ENCODE results near the gene TMEM183A. TPM values are rescaled to one million over a fixed set of nuclear protein-coding genes. Genes with fewer than 3 reads are reported as not detected.

TMEM183A gene
- total RNA-seq, 1 donor from 2014 or later = 76.5 TPM

GRCh38 chr1:203028784-203029553 is 21.8 kb downstream of the TMEM183A start:
- TF ChIP-seq CTCF (conservative IDR thresholded peaks at IDR 0.05) = no peak
- peak overlapping the region; percentile 65 for H3K4me3 Mint-ChIP-seq
- DNase-seq (ENCODE audit: low read depth, low spot score) = no peak

GRCh38 chr1:203031467-203031866 is 24.3 kb downstream of the TMEM183A start:
- TF ChIP-seq CTCF (conservative IDR thresholded peaks at IDR 0.05) = peak; percentile 45
- no peak overlapping the region for H3K4me3 Mint-ChIP-seq
- no peaks in the 10 kb centered on the region for H3K4me1 Mint-ChIP-seq

More at GRCh38 chr1:203028784-203029553, 21.8 kb downstream of the TMEM183A start:
- H3K4me1 Mint-ChIP-seq = peaks cover 6% of the 10 kb centered on the region
- H3K27me3 Mint-ChIP-seq (ENCODE audit: low read depth) = peaks cover 42% of the 10 kb centered on the region
- H3K36me3 Mint-ChIP-seq (ENCODE audit: low read depth) = peaks cover 16% of the 10 kb centered on the region
- peaks cover 5% of the 10 kb centered on the region for H3K9me3 Mint-ChIP-seq
- no peak overlapping the region for H3K27ac Mint-ChIP-seq (ENCODE audit: unreplicated experiment)

GRCh38 chr1:203033287-203033686 is 26.1 kb downstream of the TMEM183A start:
- Mint-ChIP-seq H3K36me3 (ENCODE audit: low read depth) (no peaks in the 10 kb centered on the region), H3K9me3 (no peaks in the 10 kb centered on the region), H3K4me1 (no peaks in the 10 kb centered on the region), H3K27ac (ENCODE audit: unreplicated experiment) (no peak overlapping the region), H3K4me3 (no peak overlapping the region), H3K27me3 (ENCODE audit: low read depth) (peaks cover 15% of the 10 kb centered on the region)
- DNase-seq (ENCODE audit: low read depth, low spot score) = no peak
- no peak for TF ChIP-seq CTCF (conservative IDR thresholded peaks at IDR 0.05)

More at GRCh38 chr1:203031467-203031866, 24.3 kb downstream of the TMEM183A start:
- Mint-ChIP-seq H3K9me3 (no peaks in the 10 kb centered on the region), H3K27me3 (ENCODE audit: low read depth) (peaks cover 33% of the 10 kb centered on the region), H3K36me3 (ENCODE audit: low read depth) (no peaks in the 10 kb centered on the region), H3K27ac (ENCODE audit: unreplicated experiment) (no peak overlapping the region)
- DNase-seq (ENCODE audit: low read depth, low spot score) = no peak

GRCh38 chr1:203033917-203034316 is 26.7 kb downstream of the TMEM183A start:
- DNase-seq (ENCODE audit: low read depth, low spot score) = no peak
- no peak overlapping the region for H3K27ac Mint-ChIP-seq (ENCODE audit: unreplicated experiment)
- H3K36me3 Mint-ChIP-seq (ENCODE audit: low read depth) = no peaks in the 10 kb centered on the region
- H3K9me3 Mint-ChIP-seq = no peaks in the 10 kb centered on the region
- no peak overlapping the region for H3K4me3 Mint-ChIP-seq
- peaks cover 9% of the 10 kb centered on the region for H3K27me3 Mint-ChIP-seq (ENCODE audit: low read depth)
- H3K4me1 Mint-ChIP-seq = no peaks in the 10 kb centered on the region
- no peak for TF ChIP-seq CTCF (conservative IDR thresholded peaks at IDR 0.05)

GRCh38 chr1:203034422-203035110 is 27.4 kb downstream of the TMEM183A start:
- no peak for DNase-seq (ENCODE audit: low read depth, low spot score)
- Mint-ChIP-seq H3K36me3 (ENCODE audit: low read depth) (no peaks in the 10 kb centered on the region), H3K27ac (ENCODE audit: unreplicated experiment) (no peak overlapping the region), H3K4me1 (peaks cover 4% of the 10 kb centered on the region), H3K4me3 (no peak overlapping the region), H3K27me3 (ENCODE audit: low read depth) (peaks cover 7% of the 10 kb centered on the region), H3K9me3 (no peaks in the 10 kb centered on the region)
- no peak for TF ChIP-seq CTCF (conservative IDR thresholded peaks at IDR 0.05)

Data from neural crest cell (in vitro differentiated cells).